Measurements from ENCODE around the gene RELL2. TPM values are rescaled to one million over a fixed set of nuclear protein-coding genes. Genes with fewer than 3 reads are reported as not detected.

Gene RELL2
- total RNA-seq, 4 donors from 2014 or later: 0.49 to 1.9 (median 1.4) TPM

GRCh38 chr5:141681695-141682641 is 45.2 kb downstream of the RELL2 start, which contains the start of gene ARAP3:
Gene ARAP3 (minus strand): TSS chr5:141682230. CDS start chr5:141680486, 1,744 bp downstream.
- TF ChIP-seq, protein P1, sequence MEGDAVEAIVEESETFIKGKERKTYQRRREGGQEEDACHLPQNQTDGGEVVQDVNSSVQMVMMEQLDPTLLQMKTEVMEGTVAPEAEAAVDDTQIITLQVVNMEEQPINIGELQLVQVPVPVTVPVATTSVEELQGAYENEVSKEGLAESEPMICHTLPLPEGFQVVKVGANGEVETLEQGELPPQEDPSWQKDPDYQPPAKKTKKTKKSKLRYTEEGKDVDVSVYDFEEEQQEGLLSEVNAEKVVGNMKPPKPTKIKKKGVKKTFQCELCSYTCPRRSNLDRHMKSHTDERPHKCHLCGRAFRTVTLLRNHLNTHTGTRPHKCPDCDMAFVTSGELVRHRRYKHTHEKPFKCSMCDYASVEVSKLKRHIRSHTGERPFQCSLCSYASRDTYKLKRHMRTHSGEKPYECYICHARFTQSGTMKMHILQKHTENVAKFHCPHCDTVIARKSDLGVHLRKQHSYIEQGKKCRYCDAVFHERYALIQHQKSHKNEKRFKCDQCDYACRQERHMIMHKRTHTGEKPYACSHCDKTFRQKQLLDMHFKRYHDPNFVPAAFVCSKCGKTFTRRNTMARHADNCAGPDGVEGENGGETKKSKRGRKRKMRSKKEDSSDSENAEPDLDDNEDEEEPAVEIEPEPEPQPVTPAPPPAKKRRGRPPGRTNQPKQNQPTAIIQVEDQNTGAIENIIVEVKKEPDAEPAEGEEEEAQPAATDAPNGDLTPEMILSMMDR (IDR thresholded peaks at IDR 0.05; ENCODE audit: low read depth): no peak

DNA sequence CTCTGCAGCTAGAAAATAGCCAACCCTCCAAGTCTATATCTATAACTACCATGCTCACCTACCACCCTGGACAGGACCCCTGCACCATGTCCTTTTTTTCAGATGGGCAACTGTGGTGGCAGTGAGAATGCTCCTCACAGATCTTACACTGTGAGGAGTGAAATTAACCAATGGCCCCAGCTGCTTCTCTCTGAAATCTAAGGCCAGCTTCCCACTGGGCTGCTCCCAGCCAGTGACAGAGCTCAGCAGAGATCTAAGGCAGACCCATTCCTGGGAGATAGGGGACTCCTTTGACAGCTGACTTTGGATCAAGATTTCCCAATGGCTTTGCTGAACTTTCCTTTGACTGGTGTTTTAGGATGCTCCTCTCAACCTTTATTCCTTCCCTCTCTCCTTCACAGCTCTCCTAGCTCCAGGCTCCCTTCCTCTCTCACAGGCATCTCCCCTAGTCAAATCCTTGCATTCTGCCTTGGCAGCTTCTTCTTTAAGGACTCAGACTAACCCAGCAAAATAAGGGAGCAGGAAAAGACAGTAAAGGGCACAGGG is 46.9 kb downstream of the RELL2 start:
- TF ChIP-seq, protein P1 (IDR thresholded peaks at IDR 0.05; ENCODE audit: low read depth): no peak

DNA sequence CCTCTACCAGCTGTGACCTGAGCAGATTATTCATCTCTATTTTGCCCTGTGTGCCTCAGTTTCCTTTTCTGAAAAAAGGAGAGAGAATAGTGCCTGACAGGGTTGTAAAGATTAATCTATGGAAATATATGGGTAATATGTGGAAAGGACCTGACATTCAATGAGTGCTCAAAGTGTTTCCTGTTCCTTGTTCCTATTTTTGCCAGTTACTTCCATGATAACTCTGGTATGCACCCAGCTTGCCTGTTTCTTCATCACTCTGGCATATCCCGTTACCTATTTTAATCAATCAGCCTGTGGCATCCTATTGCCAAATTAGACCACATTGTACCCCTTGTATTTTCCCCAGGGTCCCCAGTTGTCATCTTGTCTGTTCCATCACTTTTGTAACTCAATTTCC is 48.8 kb downstream of the RELL2 start:
- TF ChIP-seq, protein P1 (IDR thresholded peaks at IDR 0.05; ENCODE audit: low read depth): no peak

DNA sequence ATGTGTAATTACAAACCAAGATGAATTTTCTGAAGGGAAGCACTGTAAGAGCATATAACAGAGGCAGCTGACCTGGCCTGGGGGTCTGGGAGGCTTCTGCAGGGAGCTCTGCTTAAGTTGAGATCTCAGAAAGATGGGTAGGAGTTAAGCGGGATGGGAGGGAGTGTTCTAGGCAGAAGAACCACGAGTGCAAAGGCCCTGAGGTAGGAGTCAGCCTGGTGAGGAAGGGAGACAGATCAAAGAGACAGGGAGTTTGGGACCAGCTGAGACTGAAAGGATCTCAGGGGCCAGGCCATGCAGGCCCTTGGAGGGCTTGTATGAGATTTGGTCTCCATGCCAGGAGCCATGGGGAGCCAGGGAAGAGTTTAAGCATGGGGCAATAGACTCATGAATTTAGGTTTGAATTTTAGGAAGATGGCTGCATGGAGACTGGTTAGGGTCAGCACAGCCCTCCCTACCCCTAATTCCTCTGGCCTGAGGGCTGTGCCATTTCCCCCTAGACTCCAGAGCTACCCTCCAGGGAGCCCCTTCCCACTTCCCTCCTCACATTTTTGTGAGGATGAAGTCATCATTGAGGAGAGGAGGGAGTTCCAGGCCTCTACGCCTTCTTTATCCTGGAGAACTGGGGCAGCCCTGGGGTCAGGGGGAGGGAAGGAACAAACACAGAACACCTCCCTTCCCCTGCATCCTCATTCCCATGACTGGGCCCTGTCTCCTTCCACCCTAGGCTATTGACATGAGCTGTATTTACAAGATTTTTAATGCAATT is 50.0 kb downstream of the RELL2 start:
- TF ChIP-seq, protein P1 (IDR thresholded peaks at IDR 0.05; ENCODE audit: low read depth): no peak

Small RNAs within 50 kb of the gene (small RNA-seq; reads per million reads assigned to genes)
- gene RPS27AP10: not detected

Other genes starting within 250 kb of the RELL2 start
- 1 to 10 TPM; 2.3 to 4.1 (median 3.1) TPM for gene PCDHGB4, start 249.3 kb upstream of the RELL2 start, total RNA-seq
- gene PCDHGA8, start 244.4 kb upstream of the RELL2 start, total RNA-seq: 1 to 10 TPM; 1.5 to 2.8 (median 1.5) TPM
- gene PCDHGB5, start 239.1 kb upstream of the RELL2 start, total RNA-seq: 1 to 10 TPM; 5.3 to 7.0 (median 6.7) TPM
- gene PCDHGA9, start 234.2 kb upstream of the RELL2 start, total RNA-seq: 1 to 10 TPM; 4.1 to 8.3 (median 5.6) TPM
- 1 to 10 TPM; 4.6 to 7.7 (median 5.8) TPM for gene PCDHGB6, start 229.0 kb upstream of the RELL2 start, total RNA-seq
- gene PCDHGA10, start 224.0 kb upstream of the RELL2 start, total RNA-seq: 1 to 10 TPM; 4.4 to 6.0 (median 4.6) TPM
- 10 to 100 TPM in 1 of 4 donors, 1 to 10 TPM in 3; 7.2 to 10.4 (median 8.2) TPM for gene PCDHGB7, start 219.3 kb upstream of the RELL2 start, total RNA-seq
- 1 to 10 TPM; 3.4 to 6.2 (median 4.2) TPM for gene PCDHGA11, start 215.9 kb upstream of the RELL2 start, total RNA-seq
- gene PCDHGA12, start 206.5 kb upstream of the RELL2 start, total RNA-seq: 1 to 10 TPM; 3.8 to 9.2 (median 5.7) TPM
- gene PCDHGC3, start 161.0 kb upstream of the RELL2 start, total RNA-seq: 10 to 100 TPM; 16.5 to 35.4 (median 30.4) TPM
- 10 to 100 TPM in 1 of 4 donors, 1 to 10 TPM in 3; 1.0 to 10.9 (median 1.9) TPM for gene PCDHGC4, start 152.0 kb upstream of the RELL2 start, total RNA-seq
- 1 to 10 TPM in 2 of 4 donors, under 1 TPM in 2; 0.82 to 1.8 (median 1.2) TPM for gene PCDHGC5, start 147.9 kb upstream of the RELL2 start, total RNA-seq
- gene DIAPH1, start 18.0 kb upstream of the RELL2 start, total RNA-seq: 10 to 100 TPM; 48.2 to 65.0 (median 55.0) TPM
- gene HDAC3, start 148 bp upstream of the RELL2 start, total RNA-seq: 10 to 100 TPM; 37.7 to 49.1 (median 40.3) TPM
- 10 to 100 TPM in 3 of 4 donors, 1 to 10 TPM in 1; 4.4 to 23.1 (median 16.3) TPM for gene FCHSD1, start 14.4 kb downstream of the RELL2 start, total RNA-seq
- 10 to 100 TPM in 1 of 4 donors, 1 to 10 TPM in 3; 3.7 to 17.3 (median 5.1) TPM for gene ARAP3, start 45.2 kb downstream of the RELL2 start, total RNA-seq
- gene PCDH1, start 241.4 kb downstream of the RELL2 start, total RNA-seq: 10 to 100 TPM in 3 of 4 donors, 1 to 10 TPM in 1; 9.5 to 96.8 (median 19.6) TPM